ENCODE results near the gene GHITM.

- TF ChIP-seq, protein P1, sequence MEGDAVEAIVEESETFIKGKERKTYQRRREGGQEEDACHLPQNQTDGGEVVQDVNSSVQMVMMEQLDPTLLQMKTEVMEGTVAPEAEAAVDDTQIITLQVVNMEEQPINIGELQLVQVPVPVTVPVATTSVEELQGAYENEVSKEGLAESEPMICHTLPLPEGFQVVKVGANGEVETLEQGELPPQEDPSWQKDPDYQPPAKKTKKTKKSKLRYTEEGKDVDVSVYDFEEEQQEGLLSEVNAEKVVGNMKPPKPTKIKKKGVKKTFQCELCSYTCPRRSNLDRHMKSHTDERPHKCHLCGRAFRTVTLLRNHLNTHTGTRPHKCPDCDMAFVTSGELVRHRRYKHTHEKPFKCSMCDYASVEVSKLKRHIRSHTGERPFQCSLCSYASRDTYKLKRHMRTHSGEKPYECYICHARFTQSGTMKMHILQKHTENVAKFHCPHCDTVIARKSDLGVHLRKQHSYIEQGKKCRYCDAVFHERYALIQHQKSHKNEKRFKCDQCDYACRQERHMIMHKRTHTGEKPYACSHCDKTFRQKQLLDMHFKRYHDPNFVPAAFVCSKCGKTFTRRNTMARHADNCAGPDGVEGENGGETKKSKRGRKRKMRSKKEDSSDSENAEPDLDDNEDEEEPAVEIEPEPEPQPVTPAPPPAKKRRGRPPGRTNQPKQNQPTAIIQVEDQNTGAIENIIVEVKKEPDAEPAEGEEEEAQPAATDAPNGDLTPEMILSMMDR (IDR thresholded peaks at IDR 0.05): no peak
- TF ChIP-seq NRF1 (IDR thresholded peaks at IDR 0.05; ENCODE audit: low read depth, low read length) (no peak), ELF1 (IDR thresholded peaks at IDR 0.05) (no peak), GATA2 (CRISPR knock-in tag; IDR thresholded peaks at IDR 0.05) (no peak), IRF3 (IDR thresholded peaks at IDR 0.05; ENCODE audit: low read depth, low read length) (no peak), FOXJ3 (CRISPR knock-in tag; IDR thresholded peaks at IDR 0.05) (no peak), USF2 (IDR thresholded peaks at IDR 0.05; ENCODE audit: borderline replicate concordance, low read depth, low read length) (no peak), SIN3A (IDR thresholded peaks at IDR 0.05; ENCODE audit: borderline replicate concordance, low read depth, low read length) (no peak)
- TF ChIP-seq, protein P2, sequence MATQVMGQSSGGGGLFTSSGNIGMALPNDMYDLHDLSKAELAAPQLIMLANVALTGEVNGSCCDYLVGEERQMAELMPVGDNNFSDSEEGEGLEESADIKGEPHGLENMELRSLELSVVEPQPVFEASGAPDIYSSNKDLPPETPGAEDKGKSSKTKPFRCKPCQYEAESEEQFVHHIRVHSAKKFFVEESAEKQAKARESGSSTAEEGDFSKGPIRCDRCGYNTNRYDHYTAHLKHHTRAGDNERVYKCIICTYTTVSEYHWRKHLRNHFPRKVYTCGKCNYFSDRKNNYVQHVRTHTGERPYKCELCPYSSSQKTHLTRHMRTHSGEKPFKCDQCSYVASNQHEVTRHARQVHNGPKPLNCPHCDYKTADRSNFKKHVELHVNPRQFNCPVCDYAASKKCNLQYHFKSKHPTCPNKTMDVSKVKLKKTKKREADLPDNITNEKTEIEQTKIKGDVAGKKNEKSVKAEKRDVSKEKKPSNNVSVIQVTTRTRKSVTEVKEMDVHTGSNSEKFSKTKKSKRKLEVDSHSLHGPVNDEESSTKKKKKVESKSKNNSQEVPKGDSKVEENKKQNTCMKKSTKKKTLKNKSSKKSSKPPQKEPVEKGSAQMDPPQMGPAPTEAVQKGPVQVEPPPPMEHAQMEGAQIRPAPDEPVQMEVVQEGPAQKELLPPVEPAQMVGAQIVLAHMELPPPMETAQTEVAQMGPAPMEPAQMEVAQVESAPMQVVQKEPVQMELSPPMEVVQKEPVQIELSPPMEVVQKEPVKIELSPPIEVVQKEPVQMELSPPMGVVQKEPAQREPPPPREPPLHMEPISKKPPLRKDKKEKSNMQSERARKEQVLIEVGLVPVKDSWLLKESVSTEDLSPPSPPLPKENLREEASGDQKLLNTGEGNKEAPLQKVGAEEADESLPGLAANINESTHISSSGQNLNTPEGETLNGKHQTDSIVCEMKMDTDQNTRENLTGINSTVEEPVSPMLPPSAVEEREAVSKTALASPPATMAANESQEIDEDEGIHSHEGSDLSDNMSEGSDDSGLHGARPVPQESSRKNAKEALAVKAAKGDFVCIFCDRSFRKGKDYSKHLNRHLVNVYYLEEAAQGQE (IDR thresholded peaks at IDR 0.05; ENCODE audit: low read depth, low read length): no peak
Observed at GRCh38 chr10:84176836-84177474, 37.6 kb downstream of the GHITM start.
